Kidney tubule cell (primary cell): ENCODE data around the gene ARL2.
A peak's percentile ranks its signal among the peaks of the same experiment; 100 is the strongest.

ENCODE experiments used
- DNase-seq: peaks from one replicate; pipeline ENCODE4 v3.0.0-alpha.2; 2018; ENCODE audit warnings: low spot score

The ARL2 gene

GRCh38 chr11:65047581-65048422 is 33.8 kb downstream of the ARL2 start:
- no peak for DNase-seq

- DNase-seq: no peak
These were observed 37.5 kb downstream of the ARL2 start for GRCh38 chr11:65051398-65051858.

- DNase-seq: no peak
These were observed 40.0 kb downstream of the ARL2 start for GRCh38 chr11:65053827-65054508.

- no peak for DNase-seq
These were observed 41.6 kb downstream of the ARL2 start for GRCh38 chr11:65055538-65055937.

GRCh38 chr11:65056999-65057398 is 43.0 kb downstream of the ARL2 start:
- DNase-seq: no peak

GRCh38 chr11:65057526-65057925 is 43.6 kb downstream of the ARL2 start:
- no peak for DNase-seq

GRCh38 chr11:65058012-65058411 is 44.1 kb downstream of the ARL2 start:
- DNase-seq: no peak

GRCh38 chr11:65058419-65059054 is 44.6 kb downstream of the ARL2 start, which contains the start of gene NAALADL1:
Gene NAALADL1 (minus strand): TSS chr11:65058553. CDS start chr11:65058521, 32 bp downstream.
- no peak for DNase-seq

- no peak for DNase-seq
These were observed 45.6 kb downstream of the ARL2 start for GRCh38 chr11:65059523-65059922.

- DNase-seq: no peak
These were observed 46.2 kb downstream of the ARL2 start for GRCh38 chr11:65059959-65060824.

- DNase-seq: no peak
These were observed 47.0 kb downstream of the ARL2 start for GRCh38 chr11:65060913-65061408.

- DNase-seq: no peak
These were observed 49.6 kb downstream of the ARL2 start for GRCh38 chr11:65063532-65063931.

- no peak for DNase-seq
These were observed 50.9 kb downstream of the ARL2 start for GRCh38 chr11:65064847-65065240.

- no peak for DNase-seq
These were observed 51.9 kb downstream of the ARL2 start for GRCh38 chr11:65065851-65066250.

GRCh38 chr11:65066315-65066714 is 52.4 kb downstream of the ARL2 start:
- DNase-seq: no peak

- DNase-seq: no peak
These were observed 52.9 kb downstream of the ARL2 start for GRCh38 chr11:65066805-65067291.

GRCh38 chr11:65067446-65067845 is 53.5 kb downstream of the ARL2 start:
- no peak for DNase-seq

GRCh38 chr11:65069217-65069616 is 55.3 kb downstream of the ARL2 start:
- peak; percentile 33 for DNase-seq
